Measurements from ENCODE around the gene LAMP1. TPM values are rescaled to one million over a fixed set of nuclear protein-coding genes. Genes with fewer than 3 reads are reported as not detected.
A peak's percentile ranks its signal among the peaks of the same experiment; 100 is the strongest.
"Not testable (repeated sequence)": the region's sequence is repeated elsewhere in the genome, so short reads cannot be mapped to it uniquely, and the experiment has no call there.

Gene LAMP1, protein sequence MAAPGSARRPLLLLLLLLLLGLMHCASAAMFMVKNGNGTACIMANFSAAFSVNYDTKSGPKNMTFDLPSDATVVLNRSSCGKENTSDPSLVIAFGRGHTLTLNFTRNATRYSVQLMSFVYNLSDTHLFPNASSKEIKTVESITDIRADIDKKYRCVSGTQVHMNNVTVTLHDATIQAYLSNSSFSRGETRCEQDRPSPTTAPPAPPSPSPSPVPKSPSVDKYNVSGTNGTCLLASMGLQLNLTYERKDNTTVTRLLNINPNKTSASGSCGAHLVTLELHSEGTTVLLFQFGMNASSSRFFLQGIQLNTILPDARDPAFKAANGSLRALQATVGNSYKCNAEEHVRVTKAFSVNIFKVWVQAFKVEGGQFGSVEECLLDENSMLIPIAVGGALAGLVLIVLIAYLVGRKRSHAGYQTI
- 100 to 1,000 TPM; 185 to 210 TPM for total RNA-seq
- 100 to 1,000 TPM in 1 of 2 donors, 10 to 100 TPM in 1; 97.4 to 150 TPM for polyA plus RNA-seq
- long read RNA-seq, donor 1, transcript LAMP1-201 (9 exons, 2,699 nt) = major isoform, 18 of 27 reads
- long read RNA-seq, donor 1, partial matches to known transcripts = 5 of 27 reads
- long read RNA-seq, donor 1, other reads (novel, unspliced or antisense) = 4 of 27 reads
- long read RNA-seq, donor 2, transcript LAMP1-201 (9 exons, 2,699 nt) = major isoform, 143 of 178 reads
- long read RNA-seq, donor 2, partial matches to known transcripts = 12 of 178 reads
- long read RNA-seq, donor 2, other reads (novel, unspliced or antisense) = 23 of 178 reads

DNA sequence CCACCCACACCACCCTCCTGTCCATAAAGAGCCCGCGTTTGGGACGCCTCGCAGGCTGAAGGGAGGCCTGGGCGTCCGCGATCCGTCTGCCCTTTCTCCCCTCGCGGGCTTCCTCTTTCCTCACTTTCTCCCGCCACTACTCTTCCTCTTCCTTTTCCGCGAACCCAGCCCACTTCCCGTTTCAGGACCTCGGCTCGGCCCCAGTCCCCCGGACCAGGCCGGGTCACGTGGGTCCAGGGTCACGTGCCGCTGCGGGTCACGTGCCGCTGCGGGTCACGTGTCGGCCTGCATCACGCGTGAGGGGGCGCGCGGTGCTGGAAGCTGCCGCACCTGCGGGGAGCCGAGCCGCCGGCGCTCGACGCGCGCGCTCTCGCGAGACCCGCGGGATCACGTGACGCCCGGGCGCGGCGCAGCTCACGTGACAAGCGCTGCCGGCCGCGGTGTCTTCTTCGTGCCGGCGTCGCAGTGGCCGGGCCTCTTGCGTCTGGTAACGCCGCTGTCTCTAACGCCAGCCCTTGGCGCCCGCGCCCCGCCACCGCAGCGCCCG, at the start of gene LAMP1:
TSS of gene LAMP1 (plus strand) at position 417 of the 547 bp plus-strand sequence. CDS start 196 bp downstream, outside the sequence.
- peak within 1 kb of the TSS; percentile 54 to 81 for H3K4me3 ChIP-seq (ENCODE audit: low read length in 2 of 2)
- peak; percentile 98 to 99 for DNase-seq
- H3K4me1 ChIP-seq (ENCODE audit: control insufficient read depth in 1 of 2, insufficient read depth in 2 of 2, low read length in 2 of 2) = no peaks in the 10 kb centered on the region
- no peaks in the 10 kb centered on the region for H3K36me3 ChIP-seq (ENCODE audit: control insufficient read depth in 1 of 2, insufficient read depth in 2 of 2, low read length in 1 of 2)
- H3K27ac ChIP-seq (ENCODE audit: low read depth in 1 of 2, low read length in 2 of 2) = peak within 1 kb of the TSS; percentile 66 to 81
- 0 to 1% methylated on average over 49 to 74 of the region's 74 CpGs for WGBS, 2 donors
- no peaks in the 10 kb centered on the region for H3K27me3 ChIP-seq (ENCODE audit: control insufficient read depth in 1 of 2, insufficient read depth in 2 of 2, low read length in 1 of 2)
- no peaks in the 10 kb centered on the region for H3K9me3 ChIP-seq (ENCODE audit: control insufficient read depth, low read length)
- intact Hi-C loops (cut with DNase I) = loop anchor here (5.0 kb wide), 1 partner anchor 100 kb away; no protein-coding TSS in a partner anchor
- peak; percentile 97 for ATAC-seq (ENCODE audit: low FRiP score)

DNA sequence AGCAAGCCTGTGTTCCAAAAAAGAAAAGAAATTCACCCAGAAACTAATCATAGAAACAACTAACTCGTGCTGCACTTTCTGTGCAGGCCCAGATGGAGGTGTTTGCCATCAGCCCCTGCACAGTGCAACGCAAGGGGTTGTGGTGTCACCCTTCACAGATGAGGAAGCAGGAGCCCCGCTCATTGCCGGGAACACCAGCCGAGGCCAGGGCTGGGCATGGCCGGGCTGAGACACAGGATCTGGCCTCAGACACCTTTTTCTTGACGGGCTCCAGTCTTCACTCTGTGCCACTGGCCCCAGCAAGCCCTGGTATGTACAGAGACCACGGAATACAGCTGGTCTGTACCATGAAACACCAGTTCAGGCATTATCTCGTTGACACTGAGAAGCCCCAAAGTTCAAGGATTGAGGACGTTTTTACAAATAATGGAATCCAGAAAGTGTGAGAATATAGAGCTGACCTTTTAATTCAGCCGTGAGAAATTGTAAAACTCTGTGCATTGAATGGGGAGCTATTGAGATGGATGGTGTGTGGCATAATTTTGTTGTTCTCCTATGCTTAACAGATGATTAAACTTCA, 44.4 kb upstream of the LAMP1 start:
- H3K27ac ChIP-seq (ENCODE audit: low read depth in 1 of 2, low read length in 2 of 2) = no peak overlapping the region
- intact Hi-C loops (cut with DNase I) = no loop called here
- ATAC-seq (ENCODE audit: low FRiP score) = no peak
- no peaks in the 10 kb centered on the region for H3K4me1 ChIP-seq (ENCODE audit: control insufficient read depth in 1 of 2, insufficient read depth in 2 of 2, low read length in 2 of 2)
- DNase-seq = peak in 1 of 2 donors; percentile 51
- no peaks in the 10 kb centered on the region for H3K9me3 ChIP-seq (ENCODE audit: control insufficient read depth, low read length)
- peaks cover 5 to 29% of the 10 kb centered on the region in 2 donors for H3K36me3 ChIP-seq (ENCODE audit: control insufficient read depth in 1 of 2, insufficient read depth in 2 of 2, low read length in 1 of 2)
- WGBS, 2 donors = 84 to 85% methylated on average over 11 of the region's 11 CpGs
- H3K4me3 ChIP-seq (ENCODE audit: low read length in 2 of 2) = no peak overlapping the region
- H3K27me3 ChIP-seq (ENCODE audit: control insufficient read depth in 1 of 2, insufficient read depth in 2 of 2, low read length in 1 of 2) = no peaks in the 10 kb centered on the region

DNA sequence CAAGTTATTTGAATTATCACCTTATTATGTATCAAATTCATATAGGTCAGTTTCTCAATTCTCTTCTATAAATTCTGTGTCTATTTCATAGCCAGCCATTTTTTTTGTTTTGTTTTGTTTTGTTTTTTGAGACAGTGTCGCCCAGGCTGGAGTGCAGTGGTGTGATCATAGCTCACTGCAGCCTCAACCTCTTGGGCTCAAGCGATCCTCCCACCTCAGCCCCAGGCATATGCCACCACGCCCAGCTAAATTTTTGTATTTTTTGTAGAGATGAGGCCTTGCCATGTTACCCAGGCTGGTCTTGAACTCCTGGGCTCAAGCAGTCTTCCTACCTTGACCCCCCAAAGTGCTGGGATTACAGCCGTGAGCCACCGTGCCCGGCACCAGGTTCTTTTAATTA, 39.1 kb upstream of the LAMP1 start:
- 96 to 99% methylated on average over 6 of the region's 6 CpGs for WGBS, 2 donors
- H3K36me3 ChIP-seq (ENCODE audit: control insufficient read depth in 1 of 2, insufficient read depth in 2 of 2, low read length in 1 of 2) = peaks cover 3 to 18% of the 10 kb centered on the region in 2 donors
- H3K27me3 ChIP-seq (ENCODE audit: control insufficient read depth in 1 of 2, insufficient read depth in 2 of 2, low read length in 1 of 2); intact Hi-C loops (cut with DNase I); DNase-seq; H3K9me3 ChIP-seq (ENCODE audit: control insufficient read depth, low read length); ATAC-seq (ENCODE audit: low FRiP score); H3K4me1 ChIP-seq (ENCODE audit: control insufficient read depth in 1 of 2, insufficient read depth in 2 of 2, low read length in 2 of 2); H3K4me3 ChIP-seq (ENCODE audit: low read length in 2 of 2); H3K27ac ChIP-seq (ENCODE audit: low read depth in 1 of 2, low read length in 2 of 2): not testable (repeated sequence)

DNA sequence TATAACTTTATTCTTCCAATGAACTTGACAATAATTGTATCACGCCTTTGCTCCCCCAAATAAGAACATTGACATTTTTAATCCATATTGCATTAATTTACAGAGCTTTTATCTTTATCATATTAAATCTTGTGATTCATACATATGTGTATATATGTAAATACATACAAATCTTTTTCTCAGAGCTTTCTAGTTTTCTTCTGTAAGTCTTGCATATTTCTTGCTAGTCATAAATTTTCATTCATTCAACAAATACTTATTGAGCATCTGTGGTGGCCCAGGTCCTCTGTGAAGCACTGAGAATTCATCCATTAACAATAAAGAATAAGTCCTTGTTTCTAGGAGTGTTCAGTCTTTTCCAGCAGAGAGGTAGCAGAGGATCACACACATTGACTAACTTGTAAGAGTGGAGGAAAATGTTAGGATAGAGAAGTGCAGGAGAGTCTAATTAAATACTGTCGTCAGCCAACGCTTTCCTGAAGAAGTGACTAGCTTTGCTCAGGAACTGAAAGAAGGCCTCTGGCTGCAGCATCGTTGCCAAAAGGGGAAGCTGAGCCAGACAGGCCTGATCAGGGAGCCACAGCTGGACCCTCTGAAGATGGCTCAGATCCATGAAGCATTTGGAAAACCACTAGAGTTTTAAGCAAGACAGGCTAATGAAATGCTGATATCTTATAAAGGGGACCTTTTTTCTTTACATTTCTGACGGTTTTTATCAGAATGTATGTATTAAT, 38.6 kb upstream of the LAMP1 start:
- H3K27me3 ChIP-seq (ENCODE audit: control insufficient read depth in 1 of 2, insufficient read depth in 2 of 2, low read length in 1 of 2) = no peaks in the 10 kb centered on the region
- peaks cover 3 to 20% of the 10 kb centered on the region in 2 donors for H3K36me3 ChIP-seq (ENCODE audit: control insufficient read depth in 1 of 2, insufficient read depth in 2 of 2, low read length in 1 of 2)
- no peaks in the 10 kb centered on the region for H3K4me1 ChIP-seq (ENCODE audit: control insufficient read depth in 1 of 2, insufficient read depth in 2 of 2, low read length in 2 of 2)
- intact Hi-C loops (cut with DNase I) = no loop called here
- no peak overlapping the region for H3K4me3 ChIP-seq (ENCODE audit: low read length in 2 of 2)
- peak in 1 of 2 donors; percentile 60 for DNase-seq
- H3K27ac ChIP-seq (ENCODE audit: low read depth in 1 of 2, low read length in 2 of 2) = no peak overlapping the region
- WGBS, 2 donors = 95 to 96% methylated on average over 5 of the region's 5 CpGs
- ATAC-seq (ENCODE audit: low FRiP score) = no peak
- H3K9me3 ChIP-seq (ENCODE audit: control insufficient read depth, low read length) = no peaks in the 10 kb centered on the region

DNA sequence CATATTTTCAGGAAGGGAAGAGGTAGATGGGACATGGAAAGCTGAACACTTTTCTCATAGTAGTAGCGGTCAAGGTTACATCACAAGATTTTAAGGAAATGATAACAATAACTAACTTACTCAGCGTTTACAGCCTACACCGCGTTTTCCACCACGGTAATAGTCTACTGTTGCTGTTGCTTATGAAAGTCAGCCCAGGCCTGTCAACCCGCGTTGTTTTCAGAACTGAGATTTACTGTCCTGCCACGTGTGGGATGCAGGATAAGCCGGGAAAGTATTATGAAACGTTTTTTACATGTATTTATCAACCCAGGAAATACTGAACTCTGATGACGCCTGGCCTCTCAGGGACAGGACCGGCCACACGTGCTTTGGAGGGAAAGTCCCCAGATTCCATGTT, 36.0 kb upstream of the LAMP1 start:
- intact Hi-C loops (cut with DNase I) = no loop called here
- no peak for DNase-seq
- 87 to 89% methylated on average over 13 of the region's 13 CpGs for WGBS, 2 donors
- H3K9me3 ChIP-seq (ENCODE audit: control insufficient read depth, low read length) = no peaks in the 10 kb centered on the region
- H3K27me3 ChIP-seq (ENCODE audit: control insufficient read depth in 1 of 2, insufficient read depth in 2 of 2, low read length in 1 of 2) = no peaks in the 10 kb centered on the region
- no peak overlapping the region for H3K4me3 ChIP-seq (ENCODE audit: low read length in 2 of 2)
- no peak for ATAC-seq (ENCODE audit: low FRiP score)
- H3K36me3 ChIP-seq (ENCODE audit: control insufficient read depth in 1 of 2, insufficient read depth in 2 of 2, low read length in 1 of 2) = peaks cover 0 to 12% of the 10 kb centered on the region in 2 donors
- no peak overlapping the region for H3K27ac ChIP-seq (ENCODE audit: low read depth in 1 of 2, low read length in 2 of 2)
- H3K4me1 ChIP-seq (ENCODE audit: control insufficient read depth in 1 of 2, insufficient read depth in 2 of 2, low read length in 2 of 2) = no peaks in the 10 kb centered on the region

DNA sequence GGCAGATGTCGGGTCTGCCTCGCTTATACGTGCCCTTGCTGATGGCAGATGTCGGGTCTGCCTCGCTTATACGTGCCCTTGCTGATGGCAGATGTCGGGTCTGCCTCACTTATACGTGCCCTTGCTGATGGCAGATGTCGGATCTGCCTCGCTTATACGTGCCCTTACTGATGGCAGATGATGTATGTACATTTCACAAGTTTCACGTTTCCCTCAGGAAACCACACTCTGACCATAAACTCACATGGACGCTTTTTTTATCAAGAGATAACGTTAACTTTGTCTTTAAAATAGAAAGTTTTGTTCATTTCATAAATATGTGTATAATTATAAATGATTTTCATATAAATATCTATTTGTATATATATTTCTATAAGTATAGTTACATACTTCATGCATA, 34.0 kb upstream of the LAMP1 start:
- H3K4me1 ChIP-seq (ENCODE audit: control insufficient read depth in 1 of 2, insufficient read depth in 2 of 2, low read length in 2 of 2); H3K27ac ChIP-seq (ENCODE audit: low read depth in 1 of 2, low read length in 2 of 2); DNase-seq; H3K9me3 ChIP-seq (ENCODE audit: control insufficient read depth, low read length); H3K4me3 ChIP-seq (ENCODE audit: low read length in 2 of 2); H3K27me3 ChIP-seq (ENCODE audit: control insufficient read depth in 1 of 2, insufficient read depth in 2 of 2, low read length in 1 of 2); ATAC-seq (ENCODE audit: low FRiP score); intact Hi-C loops (cut with DNase I): not testable (repeated sequence)
- H3K36me3 ChIP-seq (ENCODE audit: control insufficient read depth in 1 of 2, insufficient read depth in 2 of 2, low read length in 1 of 2) = peaks cover 0 to 10% of the 10 kb centered on the region in 2 donors
- 80 to 84% methylated on average over 13 to 14 of the region's 14 CpGs for WGBS, 2 donors

DNA sequence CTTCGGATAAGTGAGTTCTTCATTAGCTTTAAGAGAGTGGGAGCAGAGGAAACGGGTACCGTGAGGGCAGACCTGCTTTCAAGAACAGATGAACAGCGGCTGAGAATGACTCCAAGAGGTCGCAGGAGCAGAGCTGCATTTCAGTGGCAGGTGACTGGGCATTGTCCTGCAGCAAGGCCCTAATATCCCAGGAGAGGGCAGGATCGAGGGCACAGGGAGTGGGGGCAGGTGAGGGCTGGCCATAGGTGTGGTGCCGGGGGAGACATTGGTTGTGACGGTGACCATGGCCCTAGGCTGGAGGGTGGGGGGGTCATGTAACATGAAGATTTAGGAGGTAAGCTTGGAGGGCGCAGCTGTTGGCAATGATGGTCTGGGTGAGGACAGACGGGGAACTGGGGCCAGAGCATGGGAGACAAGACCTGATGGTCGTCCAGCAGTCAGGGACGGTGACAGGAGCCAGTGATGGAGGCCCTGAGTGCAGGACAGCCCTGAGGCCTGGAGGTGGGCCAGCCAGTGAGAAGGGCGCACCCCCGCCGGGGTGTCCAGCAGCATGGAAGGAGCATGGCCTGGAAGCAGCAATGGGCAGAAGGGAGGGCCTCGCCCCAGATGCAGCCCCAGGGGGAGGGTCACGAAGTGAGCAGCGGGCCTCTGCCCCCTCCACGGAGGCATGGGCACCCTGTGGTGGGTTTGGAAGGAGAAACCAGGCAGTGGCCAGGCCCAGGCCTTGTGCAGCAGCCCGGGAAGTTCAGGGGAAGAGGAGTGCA, 29.2 kb upstream of the LAMP1 start:
- intact Hi-C loops (cut with DNase I) = no loop called here
- DNase-seq (no peak), ATAC-seq (ENCODE audit: low FRiP score) (peak; percentile 38)
- Histone ChIP-seq H3K9me3 (ENCODE audit: control insufficient read depth, low read length) (no peaks in the 10 kb centered on the region), H3K27ac (ENCODE audit: low read depth in 1 of 2, low read length in 2 of 2) (no peak overlapping the region), H3K36me3 (ENCODE audit: control insufficient read depth in 1 of 2, insufficient read depth in 2 of 2, low read length in 1 of 2) (peaks cover 0 to 2% of the 10 kb centered on the region in 2 donors), H3K4me3 (ENCODE audit: low read length in 2 of 2) (no peak overlapping the region), H3K27me3 (ENCODE audit: control insufficient read depth in 1 of 2, insufficient read depth in 2 of 2, low read length in 1 of 2) (no peaks in the 10 kb centered on the region), H3K4me1 (ENCODE audit: control insufficient read depth in 1 of 2, insufficient read depth in 2 of 2, low read length in 2 of 2) (no peaks in the 10 kb centered on the region)
- 93% methylated on average over 20 of the region's 20 CpGs for WGBS, 2 donors

All from aorta (tissue), 5 donors.